AG20443 (cell line): ENCODE data around the gene ALPL.

Experiments used
- DNase-seq: peaks from one replicate; pipeline ENCODE4 v3.0.0; 2012; ENCODE audit warnings: low spot score, mixed read lengths

Gene ALPL

GRCh38 chr1:21576031-21576797 lies 67.0 kb downstream of the ALPL start:
- no peak for DNase-seq

GRCh38 chr1:21576798-21577187 lies 67.6 kb downstream of the ALPL start:
- no peak for DNase-seq

GRCh38 chr1:21577324-21577723 lies 68.1 kb downstream of the ALPL start:
- DNase-seq: no peak

- DNase-seq: no peak
Observed at GRCh38 chr1:21577933-21578332, 68.7 kb downstream of the ALPL start.

GRCh38 chr1:21579791-21580190 lies 70.6 kb downstream of the ALPL start:
- no peak for DNase-seq

- DNase-seq: no peak
Observed at GRCh38 chr1:21584096-21584495, 74.9 kb downstream of the ALPL start.

GRCh38 chr1:21585037-21585436 lies 75.8 kb downstream of the ALPL start:
- no peak for DNase-seq

GRCh38 chr1:21586222-21586621 lies 77.0 kb downstream of the ALPL start:
- no peak for DNase-seq

GRCh38 chr1:21586846-21587601 lies 77.8 kb downstream of the ALPL start:
- peak; percentile 90 for DNase-seq

- no peak for DNase-seq
Observed at GRCh38 chr1:21587602-21587953, 78.4 kb downstream of the ALPL start.

- DNase-seq: no peak
Observed at GRCh38 chr1:21589618-21590017, 80.4 kb downstream of the ALPL start.

GRCh38 chr1:21590126-21590880 lies 81.1 kb downstream of the ALPL start:
- DNase-seq: no peak

GRCh38 chr1:21590934-21591333 lies 81.7 kb downstream of the ALPL start:
- DNase-seq: no peak

- DNase-seq: no peak
Observed at GRCh38 chr1:21592086-21592865, 83.1 kb downstream of the ALPL start.

- no peak for DNase-seq
Observed at GRCh38 chr1:21593231-21593630, 84.0 kb downstream of the ALPL start.

- DNase-seq: no peak
Observed at GRCh38 chr1:21594501-21594900, 85.3 kb downstream of the ALPL start.

GRCh38 chr1:21594935-21595897 lies 86.0 kb downstream of the ALPL start:
- peak; percentile 76 for DNase-seq

- no peak for DNase-seq
Observed at GRCh38 chr1:21596174-21596573, 87.0 kb downstream of the ALPL start.

GRCh38 chr1:21596628-21597027 lies 87.4 kb downstream of the ALPL start:
- DNase-seq: no peak

- DNase-seq: no peak
Observed at GRCh38 chr1:21597753-21598152, 88.5 kb downstream of the ALPL start.

GRCh38 chr1:21598417-21598816 lies 89.2 kb downstream of the ALPL start:
- DNase-seq: no peak
